PFSK-1 (cell line): Measurements from ENCODE around the gene DPRX.

Experiments used
- FOXP2 ChIP-seq: optimal IDR thresholded peaks from 2 replicates; pipeline ENCODE3; 2011; ENCODE audit warnings: borderline replicate concordance, control low read depth, inconsistent platforms; ENCODE audit not compliant: insufficient read depth; ENCODE audit errors: extremely low read length, extremely low read depth
- POLR2AphosphoS5 ChIP-seq: IDR thresholded peaks from 2 replicates; pipeline ENCODE4 v1.6.1; 2012; ENCODE audit warnings: low read depth, mild to moderate bottlenecking, control low read depth, low read length, moderate library complexity
- REST ChIP-seq, 2 experiments: IDR thresholded peaks; 2 replicates each; pipeline versions ENCODE4 v1.6.1 to v1.8.0; 2011 to 2012; ENCODE audit warnings: low read depth in 2 of 2, low read length in 2 of 2, control low read depth in 1 of 2, inconsistent platforms in 1 of 2, mild to moderate bottlenecking in 1 of 2, moderate library complexity in 1 of 2; ENCODE audit not compliant: insufficient read depth in 1 of 2
- SIN3A ChIP-seq: IDR thresholded peaks from 2 replicates; pipeline ENCODE4 v1.6.1; 2012; ENCODE audit warnings: mild to moderate bottlenecking, low read length, moderate library complexity, borderline replicate concordance; ENCODE audit not compliant: insufficient read depth
- TAF1 ChIP-seq: IDR thresholded peaks from 2 replicates; pipeline ENCODE4 v1.6.1; 2012; ENCODE audit warnings: low read length, control low read depth, borderline replicate concordance; ENCODE audit not compliant: insufficient read depth

DPRX gene

GRCh38 chr19:53626976-53627375 lies 4.8 kb upstream of the DPRX start:
- TF ChIP-seq FOXP2: no peak

- TF ChIP-seq FOXP2 (no peak), REST (IDR thresholded peaks at IDR 0.05; ENCODE audit: insufficient read depth in 1 of 2, low read depth in 2 of 2, low read length in 2 of 2) (no peak), SIN3A (no peak), TAF1 (no peak), POLR2AphosphoS5 (no peak)
These were observed 3.0 kb downstream of the DPRX start for GRCh38 chr19:53634768-53635167.

- TF ChIP-seq TAF1 (no peak), FOXP2 (no peak)
These were observed 7.7 kb downstream of the DPRX start for GRCh38 chr19:53639471-53639870.

GRCh38 chr19:53642381-53643099 lies 10.7 kb downstream of the DPRX start:
- TF ChIP-seq REST (IDR thresholded peaks at IDR 0.05; ENCODE audit: insufficient read depth in 1 of 2, low read depth in 2 of 2, low read length in 2 of 2): no peak

- TF ChIP-seq TAF1: no peak
- TF ChIP-seq POLR2AphosphoS5: no peak
- TF ChIP-seq SIN3A: no peak
- TF ChIP-seq REST (IDR thresholded peaks at IDR 0.05; ENCODE audit: insufficient read depth in 1 of 2, low read depth in 2 of 2, low read length in 2 of 2): no peak
- TF ChIP-seq FOXP2: no peak
These were observed 12.4 kb downstream of the DPRX start for GRCh38 chr19:53644061-53644816.

- TF ChIP-seq SIN3A: no peak
- no peak for TF ChIP-seq TAF1
- no peak for TF ChIP-seq FOXP2
- no peak for TF ChIP-seq POLR2AphosphoS5
- TF ChIP-seq REST (IDR thresholded peaks at IDR 0.05; ENCODE audit: insufficient read depth in 1 of 2, low read depth in 2 of 2, low read length in 2 of 2): no peak
These were observed 14.3 kb downstream of the DPRX start for GRCh38 chr19:53646144-53646543.
